Activated T-helper 17 cell treated with anti-CD3 and anti-CD28 coated beads, Interleukin-2, amount 50 U/mL, for 72 hours (primary cell): Measurements from ENCODE around the gene UBL7. TPM values are rescaled to one million over a fixed set of nuclear protein-coding genes. Genes with fewer than 3 reads are reported as not detected.

Source experiments
- total RNA-seq, 2 donors: library from RNA; stranded (reverse); gene quantifications; one replicate each; pipeline ENCODE4 v1.2.3, GENCODE V29; 2022

Gene UBL7
- total RNA-seq, 2 donors from 2014 or later: 38.0 to 52.6 TPM

Other genes with a start within 250 kb of the UBL7 start
- not detected for gene CCDC33, start 224.8 kb downstream of the UBL7 start, total RNA-seq
- gene CYP11A1, start 93.5 kb downstream of the UBL7 start, total RNA-seq: not detected
- gene SEMA7A, start 27.2 kb downstream of the UBL7 start, total RNA-seq: 10 to 100 TPM; 11.7 to 44.9 TPM
- gene ARID3B, start 80.1 kb upstream of the UBL7 start, total RNA-seq: 10 to 100 TPM; 40.3 to 43.9 TPM
- gene CLK3, start 154.7 kb upstream of the UBL7 start, total RNA-seq: 100 to 1,000 TPM; 117 to 179 TPM
- gene EDC3, start 234.9 kb upstream of the UBL7 start, total RNA-seq: 10 to 100 TPM; 47.9 to 56.0 TPM